GM19193 (cell line): ENCODE data around the gene NINL.

Source experiments
- POLR2A ChIP-seq: IDR thresholded peaks from 4 replicates; pipeline ENCODE4 v1.6.1; 2011; ENCODE audit not compliant: insufficient read depth, insufficient read length; ENCODE audit errors: extremely low read depth

Gene NINL

DNA sequence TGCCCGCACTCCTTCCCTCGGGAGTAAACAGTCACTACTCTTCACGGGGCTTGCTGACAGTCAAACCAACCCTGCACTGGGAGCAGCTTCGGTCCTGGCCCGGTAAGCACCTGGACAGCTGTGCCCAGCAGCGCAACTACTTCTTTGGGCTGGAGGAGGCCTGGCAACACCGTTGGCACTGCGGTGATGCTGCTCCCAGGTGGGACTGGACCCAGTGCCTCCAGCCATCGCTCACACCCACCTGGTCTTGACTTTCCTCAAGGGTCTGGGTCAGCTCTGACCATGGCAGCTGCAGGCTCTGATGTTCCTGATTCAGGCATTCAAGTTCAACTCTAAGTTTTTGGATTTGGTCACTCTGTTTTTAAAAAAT lies 124.1 kb downstream of the NINL start:
- TF ChIP-seq POLR2A: no peak

DNA sequence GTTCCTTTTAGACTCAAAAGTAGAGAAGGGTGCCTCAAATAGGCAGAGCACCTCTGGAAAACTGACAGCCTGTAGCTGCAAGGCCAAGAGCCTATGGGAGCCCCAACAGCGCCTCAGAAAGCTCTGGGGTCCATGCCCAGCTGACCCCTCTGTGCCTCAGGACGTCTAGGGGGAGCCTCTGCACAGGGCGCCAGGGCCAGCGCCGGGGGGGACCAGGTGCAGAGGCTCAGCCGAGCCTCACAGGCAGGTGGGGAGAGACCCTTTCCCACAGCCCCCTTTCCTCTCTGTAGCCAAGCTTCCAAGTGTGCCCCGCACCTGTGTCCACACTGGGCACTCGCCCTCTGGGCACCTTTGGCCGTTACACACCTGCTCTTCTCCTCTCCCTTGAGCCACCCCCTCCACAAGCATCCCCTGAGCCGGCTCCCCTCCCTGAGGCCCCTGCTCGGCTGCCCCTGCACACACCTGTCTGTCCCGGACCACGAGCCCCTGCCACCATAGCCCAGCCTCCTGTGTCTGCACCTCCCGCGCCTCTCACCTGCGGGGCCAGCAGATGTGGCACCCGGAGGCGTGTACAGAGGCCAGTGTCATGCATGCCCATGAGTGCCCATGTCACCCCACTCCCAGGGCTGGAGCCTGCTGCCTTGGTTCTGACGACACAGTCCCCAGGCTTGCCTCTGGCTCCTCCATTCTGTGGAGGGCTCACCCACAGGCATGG lies 124.6 kb downstream of the NINL start:
- no peak for TF ChIP-seq POLR2A

DNA sequence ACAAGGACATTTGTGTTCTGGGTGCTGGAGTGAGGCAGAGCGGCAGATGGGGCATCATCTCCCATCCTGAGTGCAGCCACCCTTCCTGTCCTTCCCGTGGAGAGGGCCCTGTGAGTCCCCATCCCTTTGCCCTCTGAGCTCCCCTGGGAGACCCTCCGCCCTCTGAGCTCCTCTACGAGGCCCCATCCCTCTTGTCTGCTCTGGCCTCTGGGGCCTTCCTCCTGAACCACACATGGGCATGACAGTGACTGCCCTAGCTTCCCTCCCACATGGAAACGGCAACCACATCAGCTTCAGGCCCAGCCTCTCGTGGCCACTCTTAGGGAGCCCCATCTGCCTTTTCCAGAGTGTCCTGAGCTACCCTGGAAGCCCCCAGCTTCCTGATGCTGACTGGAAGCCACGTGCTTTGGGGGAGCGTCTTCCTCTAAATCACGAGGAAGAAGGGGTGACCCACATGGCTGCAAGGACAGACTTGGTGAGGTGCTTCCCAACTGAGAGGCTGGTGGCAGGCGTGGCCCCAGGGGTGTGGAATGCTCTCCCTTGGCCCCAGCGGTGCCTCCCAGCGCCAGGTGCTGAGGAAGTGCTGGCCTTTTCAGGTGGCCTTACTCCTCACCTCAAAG lies 125.3 kb downstream of the NINL start:
- no peak for TF ChIP-seq POLR2A

- no peak for TF ChIP-seq POLR2A
These were observed 126.1 kb downstream of the NINL start for GRCh38 chr20:25459111-25459830.

- TF ChIP-seq POLR2A: no peak
These were observed 127.2 kb downstream of the NINL start for GRCh38 chr20:25457886-25458680.

DNA sequence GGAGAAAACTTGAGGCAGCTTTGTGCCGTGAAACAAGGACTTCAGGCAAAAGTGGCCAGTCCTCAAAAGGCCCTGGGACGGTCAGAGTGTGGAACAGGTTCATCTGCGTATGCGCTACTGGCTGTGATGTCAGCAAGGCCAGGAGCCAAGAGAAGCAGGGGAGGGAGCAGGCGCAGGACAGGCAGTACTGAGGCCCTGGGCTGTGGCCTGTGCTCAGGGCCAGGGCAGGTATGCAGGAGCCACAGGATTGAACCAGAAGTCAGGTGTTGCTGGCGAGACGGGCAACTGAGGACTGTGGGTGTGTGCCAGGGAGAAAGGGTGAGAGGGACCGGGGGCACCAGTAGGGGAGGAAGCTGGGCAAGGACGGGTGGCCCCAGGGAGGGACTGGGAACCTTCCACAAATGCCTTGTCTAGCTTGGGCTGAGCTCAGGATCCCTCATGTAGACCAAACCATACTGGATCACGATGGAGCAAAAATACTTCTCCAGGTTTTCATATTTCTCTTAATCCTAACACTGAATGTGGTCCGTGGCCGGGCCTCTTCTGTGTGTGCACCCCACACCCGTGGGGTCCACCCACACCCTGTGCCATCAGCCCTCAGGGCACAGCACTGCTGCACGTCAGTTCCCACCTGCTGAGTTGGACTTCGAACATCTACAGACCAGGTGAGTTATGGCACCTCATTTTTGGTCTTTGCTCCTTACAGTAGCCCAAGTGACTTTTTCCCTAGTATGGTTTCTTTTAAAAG lies 131.0 kb downstream of the NINL start:
- no peak for TF ChIP-seq POLR2A

DNA sequence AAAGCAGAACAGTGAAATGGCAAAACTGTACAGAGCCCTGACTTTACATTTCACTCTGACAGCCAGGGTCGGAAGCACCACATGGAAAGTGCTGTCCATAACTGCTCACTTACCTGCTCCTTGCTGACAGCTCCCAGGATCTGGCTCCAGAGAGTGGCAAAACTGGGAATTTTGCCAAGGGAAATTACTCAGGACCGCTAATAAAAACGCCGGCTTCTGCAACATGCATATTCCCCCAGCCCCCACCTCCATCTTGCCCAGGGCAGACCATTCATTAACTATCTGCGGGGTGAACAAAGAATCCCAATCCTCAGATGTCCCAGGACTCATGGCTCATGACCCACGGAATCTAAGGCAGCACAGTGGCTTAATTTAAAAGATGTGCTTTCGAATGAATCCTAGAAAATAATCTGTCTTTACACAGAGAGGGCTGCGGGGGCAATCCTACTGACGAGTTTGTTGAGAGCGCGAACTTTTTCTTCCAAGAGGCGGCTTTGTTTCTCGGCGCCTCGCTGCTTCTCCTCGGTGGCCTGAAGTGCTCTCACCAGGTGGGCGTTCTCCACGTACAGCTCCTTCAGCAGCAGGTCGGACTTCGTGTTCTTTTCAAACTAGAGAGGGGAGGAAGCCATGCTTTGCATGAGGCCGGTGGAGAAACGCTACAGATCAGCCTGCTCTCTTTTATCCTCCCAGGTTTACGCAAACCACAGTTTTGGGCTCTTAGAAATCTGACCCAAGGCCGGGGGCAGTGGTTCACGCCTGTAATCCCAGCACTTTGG lies 132.1 kb downstream of the NINL start:
- TF ChIP-seq POLR2A: no peak

DNA sequence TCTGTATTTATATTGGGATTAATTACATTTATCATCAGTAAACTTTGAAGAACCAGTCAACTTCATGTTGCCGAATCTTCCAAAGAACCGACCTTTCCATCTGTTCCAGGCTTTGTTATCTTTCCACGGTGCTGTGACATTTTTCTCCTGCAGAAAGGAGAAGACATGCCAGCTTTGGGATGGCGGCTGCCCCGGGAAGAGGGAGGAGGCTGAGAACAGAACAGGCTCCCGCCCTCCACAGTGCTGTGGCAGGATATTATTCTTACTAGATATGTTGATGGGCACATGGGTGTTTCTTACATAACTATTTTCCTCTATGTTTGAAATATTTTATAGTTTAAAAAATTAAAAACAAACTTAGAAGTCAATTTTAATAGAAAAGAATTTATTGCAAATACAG lies 133.0 kb downstream of the NINL start:
- no peak for TF ChIP-seq POLR2A

GRCh38 chr20:25447671-25448070 lies 137.7 kb downstream of the NINL start:
- TF ChIP-seq POLR2A: no peak

GRCh38 chr20:25444556-25444955 lies 140.8 kb downstream of the NINL start:
- no peak for TF ChIP-seq POLR2A

DNA sequence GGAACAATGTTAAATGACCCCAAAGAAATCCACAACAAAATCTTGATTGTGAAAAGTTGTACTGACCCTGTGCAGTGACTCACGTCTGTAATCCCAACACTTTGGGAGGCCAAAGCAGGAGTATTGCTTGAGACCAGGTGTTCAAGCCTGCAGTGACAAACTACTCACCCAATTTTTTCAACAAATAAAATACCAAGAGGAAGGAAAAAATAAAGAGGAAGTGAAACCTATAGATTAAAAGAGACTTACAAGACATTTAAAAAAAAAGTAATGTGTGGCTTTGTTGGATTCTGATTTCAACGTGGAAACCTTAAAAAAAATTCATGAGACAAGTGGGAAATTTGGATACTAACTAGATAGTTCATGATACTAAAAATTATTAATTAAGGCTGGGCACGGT lies 146.0 kb downstream of the NINL start:
- no peak for TF ChIP-seq POLR2A

- TF ChIP-seq POLR2A: no peak
These were observed 148.2 kb downstream of the NINL start for GRCh38 chr20:25437153-25437581.

DNA sequence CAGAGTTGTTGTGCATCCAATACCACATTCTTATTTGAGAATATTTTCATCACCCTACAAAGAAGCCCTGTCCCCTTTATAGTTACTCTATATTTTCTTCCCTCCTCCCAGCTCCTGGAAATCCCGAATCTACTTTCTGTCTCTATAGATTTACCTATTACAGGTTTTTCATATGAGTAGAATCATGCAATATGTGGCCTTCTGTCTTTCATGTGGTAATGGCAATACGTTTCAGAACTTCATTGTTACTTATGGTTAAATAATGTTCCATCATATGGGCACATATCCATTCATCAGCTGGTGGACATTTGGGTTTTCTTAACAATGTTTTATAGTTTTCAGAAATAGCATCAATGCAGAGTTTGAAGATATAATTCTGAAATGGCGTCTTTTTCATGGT lies 160.8 kb downstream of the NINL start:
- TF ChIP-seq POLR2A: no peak

GRCh38 chr20:25422032-25422431 lies 163.3 kb downstream of the NINL start:
- no peak for TF ChIP-seq POLR2A

- no peak for TF ChIP-seq POLR2A
These were observed 164.2 kb downstream of the NINL start for GRCh38 chr20:25421102-25421501.

GRCh38 chr20:25418776-25419175 lies 166.6 kb downstream of the NINL start:
- TF ChIP-seq POLR2A: no peak
